ENCODE results near the gene ABHD8. TPM values are rescaled to one million over a fixed set of nuclear protein-coding genes. Genes with fewer than 3 reads are reported as not detected.

Gene ABHD8
- total and polyA plus RNA-seq, 2 of the 13 experiments (the other 11 are each of a cell fraction or from before 2014, with no cell fraction given), result 6.3 to 7.2 TPM

DNA sequence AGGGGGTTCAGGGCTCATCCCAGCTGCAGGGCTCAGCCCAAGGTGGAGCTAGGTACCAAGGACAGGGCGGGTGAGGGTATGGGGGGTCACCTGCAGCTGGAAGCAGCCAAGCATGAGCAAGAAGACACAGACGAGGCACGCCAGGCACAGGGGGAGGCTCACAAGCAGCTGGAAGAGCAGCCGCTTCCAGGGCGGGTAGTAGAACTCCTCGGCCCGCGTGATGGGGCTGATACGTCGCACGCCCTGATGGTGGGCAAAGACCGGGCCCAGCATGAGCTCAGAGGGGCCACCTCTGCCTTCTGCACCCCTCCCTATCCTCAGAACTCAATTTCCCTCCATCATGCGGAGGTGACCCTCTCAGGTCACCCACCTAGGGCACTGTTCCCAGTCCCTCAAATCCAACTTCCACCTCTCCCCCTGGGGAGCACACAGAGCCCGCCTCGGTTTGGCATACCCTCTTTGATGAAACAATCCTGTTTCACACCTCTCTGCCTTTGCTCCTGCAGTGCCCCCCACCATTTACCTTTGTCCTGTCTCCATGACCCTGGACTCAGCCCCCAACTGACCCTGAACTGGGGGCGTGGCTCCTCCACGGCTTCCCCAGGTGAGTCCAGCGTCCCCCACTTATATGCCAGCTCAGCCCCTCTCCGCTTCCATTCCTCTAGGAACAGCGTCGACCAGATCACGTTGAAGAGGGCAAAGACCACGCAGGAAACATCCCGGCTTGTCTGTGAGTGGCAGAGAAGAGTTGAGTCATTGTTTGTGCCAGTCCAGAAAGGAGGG, 27.2 kb upstream of the ABHD8 start (continued):
- TF ChIP-seq, protein P1, sequence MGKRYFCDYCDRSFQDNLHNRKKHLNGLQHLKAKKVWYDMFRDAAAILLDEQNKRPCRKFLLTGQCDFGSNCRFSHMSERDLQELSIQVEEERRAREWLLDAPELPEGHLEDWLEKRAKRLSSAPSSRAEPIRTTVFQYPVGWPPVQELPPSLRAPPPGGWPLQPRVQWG (CRISPR knock-in tag; IDR thresholded peaks at IDR 0.05; ENCODE audit: borderline replicate concordance, low read depth), result no peak
- TF ChIP-seq, protein P2, sequence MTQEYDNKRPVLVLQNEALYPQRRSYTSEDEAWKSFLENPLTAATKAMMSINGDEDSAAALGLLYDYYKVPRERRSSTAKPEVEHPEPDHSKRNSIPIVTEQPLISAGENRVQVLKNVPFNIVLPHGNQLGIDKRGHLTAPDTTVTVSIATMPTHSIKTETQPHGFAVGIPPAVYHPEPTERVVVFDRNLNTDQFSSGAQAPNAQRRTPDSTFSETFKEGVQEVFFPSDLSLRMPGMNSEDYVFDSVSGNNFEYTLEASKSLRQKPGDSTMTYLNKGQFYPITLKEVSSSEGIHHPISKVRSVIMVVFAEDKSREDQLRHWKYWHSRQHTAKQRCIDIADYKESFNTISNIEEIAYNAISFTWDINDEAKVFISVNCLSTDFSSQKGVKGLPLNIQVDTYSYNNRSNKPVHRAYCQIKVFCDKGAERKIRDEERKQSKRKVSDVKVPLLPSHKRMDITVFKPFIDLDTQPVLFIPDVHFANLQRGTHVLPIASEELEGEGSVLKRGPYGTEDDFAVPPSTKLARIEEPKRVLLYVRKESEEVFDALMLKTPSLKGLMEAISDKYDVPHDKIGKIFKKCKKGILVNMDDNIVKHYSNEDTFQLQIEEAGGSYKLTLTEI (CRISPR knock-in tag; conservative IDR thresholded peaks at IDR 0.05), result no peak
- TF ChIP-seq REL (CRISPR knock-in tag; conservative IDR thresholded peaks at IDR 0.05) (no peak), SOX13 (IDR thresholded peaks at IDR 0.05) (no peak), SOX13 (CRISPR knock-in tag; conservative IDR thresholded peaks at IDR 0.05 in 1 of 2, IDR thresholded peaks at IDR 0.05 in 1 of 2) (no peak), ZNF703 (CRISPR knock-in tag; IDR thresholded peaks at IDR 0.05; ENCODE audit: borderline replicate concordance) (no peak), MIER2 (CRISPR knock-in tag; IDR thresholded peaks at IDR 0.05) (no peak), NR2F2 (IDR thresholded peaks at IDR 0.05; ENCODE audit: borderline replicate concordance, low read depth) (no peak), KDM5B (CRISPR knock-in tag; IDR thresholded peaks at IDR 0.05; ENCODE audit: borderline replicate concordance) (no peak), CCDC6 (CRISPR knock-in tag; IDR thresholded peaks at IDR 0.05) (no peak), ESRRA (CRISPR knock-in tag; IDR thresholded peaks at IDR 0.05; ENCODE audit: low read depth) (no peak), MED13 (CRISPR knock-in tag; IDR thresholded peaks at IDR 0.05) (no peak), FOSL1 (CRISPR knock-in tag; IDR thresholded peaks at IDR 0.05; ENCODE audit: borderline replicate concordance) (no peak), ZNF749 (CRISPR knock-in tag; IDR thresholded peaks at IDR 0.05; ENCODE audit: borderline replicate concordance) (no peak), ZNF383 (CRISPR knock-in tag; IDR thresholded peaks at IDR 0.05; ENCODE audit: borderline replicate concordance) (no peak), KDM2A (CRISPR knock-in tag; IDR thresholded peaks at IDR 0.05; ENCODE audit: borderline replicate concordance, low read depth) (0 out of 2 replicates have a peak, but pooled peaks have one; percentile 14), ZNF333 (CRISPR knock-in tag; IDR thresholded peaks at IDR 0.05; ENCODE audit: borderline replicate concordance) (no peak), ZNF251 (CRISPR knock-in tag; IDR thresholded peaks at IDR 0.05) (no peak)
- TF ChIP-seq, protein P3, sequence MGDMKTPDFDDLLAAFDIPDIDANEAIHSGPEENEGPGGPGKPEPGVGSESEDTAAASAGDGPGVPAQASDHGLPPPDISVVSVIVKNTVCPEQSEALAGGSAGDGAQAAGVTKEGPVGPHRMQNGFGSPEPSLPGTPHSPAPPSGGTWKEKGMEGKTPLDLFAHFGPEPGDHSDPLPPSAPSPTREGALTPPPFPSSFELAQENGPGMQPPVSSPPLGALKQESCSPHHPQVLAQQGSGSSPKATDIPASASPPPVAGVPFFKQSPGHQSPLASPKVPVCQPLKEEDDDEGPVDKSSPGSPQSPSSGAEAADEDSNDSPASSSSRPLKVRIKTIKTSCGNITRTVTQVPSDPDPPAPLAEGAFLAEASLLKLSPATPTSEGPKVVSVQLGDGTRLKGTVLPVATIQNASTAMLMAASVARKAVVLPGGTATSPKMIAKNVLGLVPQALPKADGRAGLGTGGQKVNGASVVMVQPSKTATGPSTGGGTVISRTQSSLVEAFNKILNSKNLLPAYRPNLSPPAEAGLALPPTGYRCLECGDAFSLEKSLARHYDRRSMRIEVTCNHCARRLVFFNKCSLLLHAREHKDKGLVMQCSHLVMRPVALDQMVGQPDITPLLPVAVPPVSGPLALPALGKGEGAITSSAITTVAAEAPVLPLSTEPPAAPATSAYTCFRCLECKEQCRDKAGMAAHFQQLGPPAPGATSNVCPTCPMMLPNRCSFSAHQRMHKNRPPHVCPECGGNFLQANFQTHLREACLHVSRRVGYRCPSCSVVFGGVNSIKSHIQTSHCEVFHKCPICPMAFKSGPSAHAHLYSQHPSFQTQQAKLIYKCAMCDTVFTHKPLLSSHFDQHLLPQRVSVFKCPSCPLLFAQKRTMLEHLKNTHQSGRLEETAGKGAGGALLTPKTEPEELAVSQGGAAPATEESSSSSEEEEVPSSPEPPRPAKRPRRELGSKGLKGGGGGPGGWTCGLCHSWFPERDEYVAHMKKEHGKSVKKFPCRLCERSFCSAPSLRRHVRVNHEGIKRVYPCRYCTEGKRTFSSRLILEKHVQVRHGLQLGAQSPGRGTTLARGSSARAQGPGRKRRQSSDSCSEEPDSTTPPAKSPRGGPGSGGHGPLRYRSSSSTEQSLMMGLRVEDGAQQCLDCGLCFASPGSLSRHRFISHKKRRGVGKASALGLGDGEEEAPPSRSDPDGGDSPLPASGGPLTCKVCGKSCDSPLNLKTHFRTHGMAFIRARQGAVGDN (CRISPR knock-in tag; IDR thresholded peaks at IDR 0.05), result peak; percentile 34; the same call in 1 of the 2 replicates
- TF ChIP-seq, protein P4, sequence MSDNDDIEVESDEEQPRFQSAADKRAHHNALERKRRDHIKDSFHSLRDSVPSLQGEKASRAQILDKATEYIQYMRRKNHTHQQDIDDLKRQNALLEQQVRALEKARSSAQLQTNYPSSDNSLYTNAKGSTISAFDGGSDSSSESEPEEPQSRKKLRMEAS (IDR thresholded peaks at IDR 0.05), result peak; percentile 24; the same call in 1 of the 2 replicates
- TF ChIP-seq, protein P5, sequence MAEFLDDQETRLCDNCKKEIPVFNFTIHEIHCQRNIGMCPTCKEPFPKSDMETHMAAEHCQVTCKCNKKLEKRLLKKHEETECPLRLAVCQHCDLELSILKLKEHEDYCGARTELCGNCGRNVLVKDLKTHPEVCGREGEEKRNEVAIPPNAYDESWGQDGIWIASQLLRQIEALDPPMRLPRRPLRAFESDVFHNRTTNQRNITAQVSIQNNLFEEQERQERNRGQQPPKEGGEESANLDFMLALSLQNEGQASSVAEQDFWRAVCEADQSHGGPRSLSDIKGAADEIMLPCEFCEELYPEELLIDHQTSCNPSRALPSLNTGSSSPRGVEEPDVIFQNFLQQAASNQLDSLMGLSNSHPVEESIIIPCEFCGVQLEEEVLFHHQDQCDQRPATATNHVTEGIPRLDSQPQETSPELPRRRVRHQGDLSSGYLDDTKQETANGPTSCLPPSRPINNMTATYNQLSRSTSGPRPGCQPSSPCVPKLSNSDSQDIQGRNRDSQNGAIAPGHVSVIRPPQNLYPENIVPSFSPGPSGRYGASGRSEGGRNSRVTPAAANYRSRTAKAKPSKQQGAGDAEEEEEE (CRISPR knock-in tag; IDR thresholded peaks at IDR 0.05; ENCODE audit: borderline replicate concordance), result no peak
